Stimulated activated CD8-positive, alpha-beta memory T cell treated with anti-CD3 and anti-CD28 coated beads, Interleukin-4, amount 100 ng/mL, for 48 hours (primary cell): ENCODE data around the gene FRMD4A.
"Not testable (repeated sequence)": the region's sequence is repeated elsewhere in the genome, so short reads cannot be mapped to it uniquely, and the experiment has no call there.

Source experiments
- DNase-seq: peaks from one replicate; pipeline ENCODE4 v3.0.0-alpha.2; 2020

FRMD4A gene

DNA sequence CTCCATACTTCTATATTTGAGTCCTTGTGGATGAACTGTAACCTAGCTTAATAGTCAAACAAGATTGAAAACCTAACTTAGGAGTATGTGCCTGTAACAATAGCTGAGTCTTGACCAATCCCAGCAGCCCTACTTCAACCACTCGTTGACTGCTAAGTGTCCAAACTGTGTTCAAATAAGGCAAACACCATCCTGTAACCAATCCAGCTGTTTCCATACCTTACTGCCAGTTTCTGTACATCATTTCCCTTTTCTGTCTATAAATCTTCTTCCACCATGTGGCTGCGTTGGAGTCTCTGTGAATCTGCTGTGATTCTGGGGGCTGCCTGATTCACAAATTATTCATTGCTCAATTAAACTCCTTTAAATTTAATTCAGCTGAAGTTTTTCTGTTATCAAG lies 195.5 kb downstream of the FRMD4A start:
- DNase-seq: not testable (repeated sequence)

DNA sequence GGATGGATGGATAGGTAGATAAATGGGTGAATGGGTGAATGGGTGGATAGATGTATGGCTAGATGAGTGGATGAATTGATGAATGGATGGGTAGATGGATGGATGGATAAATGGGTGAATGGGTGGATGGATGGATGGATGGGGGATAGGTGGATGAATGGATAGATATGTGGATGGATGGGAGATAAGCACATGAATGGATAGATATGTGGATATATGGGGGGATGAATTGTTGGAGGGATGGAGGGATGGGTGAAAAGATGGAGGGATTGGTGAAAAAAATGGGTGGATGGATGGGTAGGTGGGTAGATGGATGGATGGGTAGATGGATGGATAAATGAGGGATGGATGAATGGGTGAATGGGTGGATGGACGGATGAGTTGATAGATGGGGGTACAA lies 196.4 kb downstream of the FRMD4A start:
- DNase-seq: no peak

DNA sequence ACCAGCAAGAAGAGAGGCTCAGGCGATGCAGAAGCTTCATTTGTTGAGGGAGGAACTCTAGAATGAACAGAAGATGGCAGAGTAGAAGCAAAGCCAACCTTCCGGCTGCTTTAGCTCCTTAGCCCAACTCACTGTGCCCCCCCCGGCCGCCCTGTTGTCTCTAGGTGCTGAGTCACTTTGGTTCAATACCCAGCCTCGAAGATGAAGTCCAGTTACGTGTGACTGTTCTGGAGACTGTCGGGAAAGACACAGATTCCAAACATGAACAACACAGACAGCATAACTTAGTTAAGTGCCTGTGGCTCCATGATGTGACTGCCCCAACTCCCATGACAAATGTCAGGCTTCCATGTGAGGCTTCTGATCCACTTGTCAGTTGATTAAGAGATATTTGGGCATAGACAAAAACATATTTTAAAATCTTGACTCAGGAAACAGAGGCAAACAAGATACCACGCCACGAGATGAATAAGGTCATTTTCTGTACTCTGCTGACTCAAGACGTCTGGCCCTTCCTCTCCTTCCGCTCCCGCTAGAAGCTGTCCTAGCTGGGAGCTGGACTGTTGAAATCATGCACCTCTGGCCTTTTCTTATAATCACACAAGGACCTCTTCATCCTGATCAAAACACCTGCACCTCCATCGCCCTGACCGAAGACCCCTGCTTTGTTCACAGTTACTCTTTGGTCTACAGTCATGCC lies 199.3 kb downstream of the FRMD4A start:
- no peak for DNase-seq

GRCh38 chr10:14129770-14130169 lies 201.0 kb downstream of the FRMD4A start:
- DNase-seq: no peak

GRCh38 chr10:14128519-14128918 lies 202.2 kb downstream of the FRMD4A start:
- no peak for DNase-seq

DNA sequence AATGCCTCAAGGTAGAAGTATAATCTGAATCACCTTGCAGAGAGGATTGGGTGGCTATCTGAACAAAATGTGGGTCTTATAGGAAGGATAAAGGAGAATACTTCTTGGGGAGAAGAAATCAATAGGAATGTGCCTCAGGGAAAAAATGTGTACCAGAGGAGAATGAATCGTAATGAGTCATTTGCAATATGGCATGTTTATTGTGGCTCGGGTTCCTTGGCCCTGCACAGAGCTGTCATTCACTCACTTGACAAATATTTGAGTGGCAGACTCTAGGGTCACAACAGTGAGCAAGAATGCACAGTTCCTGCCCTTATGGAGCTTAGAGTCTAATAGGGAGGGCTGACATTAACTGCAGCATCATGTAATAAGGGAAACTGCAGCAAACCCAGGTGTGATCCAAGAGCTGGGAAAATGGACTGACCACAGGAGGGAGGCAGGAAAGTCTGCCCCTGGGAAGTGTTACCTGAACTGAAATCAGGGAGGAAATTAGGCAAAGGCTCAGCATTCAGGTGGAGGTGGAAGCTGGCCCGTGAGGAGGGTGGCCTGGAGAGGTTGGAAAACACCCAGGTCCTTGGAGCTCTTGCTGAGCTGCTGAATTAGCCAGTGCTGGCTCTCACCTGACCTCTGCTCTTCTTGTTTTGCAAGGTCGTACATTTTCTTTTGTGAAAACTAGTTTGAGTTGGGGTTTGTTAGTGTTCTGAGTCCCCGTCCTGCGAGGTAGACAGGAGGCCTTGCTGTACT lies 203.9 kb downstream of the FRMD4A start:
- DNase-seq: no peak

DNA sequence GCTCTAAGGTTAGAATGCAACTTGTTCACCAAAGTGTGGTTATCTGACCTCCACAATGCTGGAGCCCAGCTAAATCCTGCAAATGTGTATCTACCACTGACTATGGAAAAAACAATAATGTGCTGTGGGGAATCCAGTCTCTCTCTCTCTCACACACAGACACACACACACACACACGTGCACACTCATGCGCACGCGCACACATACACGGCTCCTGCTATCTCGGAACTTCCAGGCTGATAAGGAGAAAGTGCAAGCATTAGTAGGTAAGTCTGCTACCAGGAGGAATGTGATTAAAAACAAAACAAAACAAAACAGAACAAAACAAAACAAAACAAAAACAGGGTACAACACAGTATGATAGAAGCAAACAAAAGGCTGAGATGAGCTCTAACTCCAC lies 205.2 kb downstream of the FRMD4A start:
- DNase-seq: no peak

- DNase-seq: no peak
Measured at GRCh38 chr10:14124941-14125340, 205.8 kb downstream of the FRMD4A start.

DNA sequence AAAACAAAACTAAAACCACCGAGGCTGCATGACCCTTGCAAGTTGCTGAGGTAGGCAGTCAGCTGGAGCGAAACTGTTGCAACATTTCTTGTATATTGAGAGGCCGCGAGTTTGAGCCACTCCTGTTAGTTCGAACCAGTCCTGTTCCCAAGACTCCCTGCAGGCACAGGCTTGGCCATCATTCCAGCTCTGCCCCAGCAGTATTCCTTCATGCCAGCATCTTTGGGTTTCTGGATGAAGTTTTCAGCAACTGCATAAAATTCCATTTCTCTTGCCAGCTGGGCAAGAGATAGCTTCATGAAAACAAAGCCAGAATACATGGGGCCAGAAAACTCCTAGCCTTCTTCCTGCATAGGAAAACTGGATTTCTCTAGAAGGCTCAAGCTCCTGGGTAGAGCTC lies 207.6 kb downstream of the FRMD4A start:
- DNase-seq: no peak

- DNase-seq: no peak
Measured at GRCh38 chr10:14120812-14121211, 209.9 kb downstream of the FRMD4A start.

GRCh38 chr10:14118953-14119352 lies 211.8 kb downstream of the FRMD4A start:
- DNase-seq: no peak

GRCh38 chr10:14116837-14117236 lies 213.9 kb downstream of the FRMD4A start:
- no peak for DNase-seq

- DNase-seq: no peak
Measured at GRCh38 chr10:14116021-14116420, 214.7 kb downstream of the FRMD4A start.

- no peak for DNase-seq
Measured at GRCh38 chr10:14114791-14115190, 215.9 kb downstream of the FRMD4A start.

GRCh38 chr10:14112056-14112455 lies 218.7 kb downstream of the FRMD4A start:
- DNase-seq: no peak

DNA sequence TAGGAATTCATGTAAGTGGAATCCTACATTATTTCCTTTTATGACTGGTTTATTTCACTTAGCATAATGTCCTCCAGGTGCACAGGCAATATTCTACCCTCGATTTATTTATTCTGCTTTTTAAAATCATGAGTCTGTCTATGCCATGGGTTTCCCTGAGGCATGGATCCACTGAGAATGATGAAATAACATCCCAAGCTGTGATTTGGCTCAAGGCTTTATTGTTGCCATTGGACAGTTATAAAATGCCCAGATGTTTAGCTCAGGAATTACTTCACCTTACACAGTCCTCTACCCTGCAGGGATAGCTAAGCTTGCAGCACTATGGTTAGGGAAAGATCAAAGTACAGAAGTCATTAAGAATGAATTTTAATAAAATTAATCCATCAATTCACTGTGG lies 219.5 kb downstream of the FRMD4A start:
- DNase-seq: no peak

- no peak for DNase-seq
Measured at GRCh38 chr10:14106828-14107227, 223.9 kb downstream of the FRMD4A start.

GRCh38 chr10:14102056-14102455 lies 228.7 kb downstream of the FRMD4A start:
- DNase-seq: no peak

- no peak for DNase-seq
Measured at GRCh38 chr10:14099885-14100284, 230.8 kb downstream of the FRMD4A start.

- DNase-seq: no peak
Measured at GRCh38 chr10:14093730-14094484, 236.8 kb downstream of the FRMD4A start.

DNA sequence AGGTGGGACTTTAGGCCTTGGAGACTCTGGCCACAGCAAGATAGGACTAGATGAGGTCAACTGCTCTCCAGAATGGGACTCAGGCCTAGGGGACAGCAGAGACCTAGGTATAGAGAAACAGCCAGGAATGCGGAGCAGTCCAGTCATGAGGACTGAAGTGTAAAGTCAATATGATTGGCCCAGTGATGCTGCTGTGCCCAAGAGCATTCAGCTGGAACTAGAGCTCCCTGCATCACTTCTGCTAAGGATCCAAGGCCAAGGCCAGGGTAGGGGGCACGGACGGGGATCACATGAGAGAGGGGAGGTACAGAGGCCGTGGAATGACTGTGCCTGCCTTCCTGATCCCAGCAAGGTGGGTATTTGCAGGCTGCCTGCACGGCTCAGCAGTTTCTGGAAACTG lies 237.9 kb downstream of the FRMD4A start:
- DNase-seq: no peak

GRCh38 chr10:14089556-14090292 lies 241.0 kb downstream of the FRMD4A start:
- DNase-seq: no peak

DNA sequence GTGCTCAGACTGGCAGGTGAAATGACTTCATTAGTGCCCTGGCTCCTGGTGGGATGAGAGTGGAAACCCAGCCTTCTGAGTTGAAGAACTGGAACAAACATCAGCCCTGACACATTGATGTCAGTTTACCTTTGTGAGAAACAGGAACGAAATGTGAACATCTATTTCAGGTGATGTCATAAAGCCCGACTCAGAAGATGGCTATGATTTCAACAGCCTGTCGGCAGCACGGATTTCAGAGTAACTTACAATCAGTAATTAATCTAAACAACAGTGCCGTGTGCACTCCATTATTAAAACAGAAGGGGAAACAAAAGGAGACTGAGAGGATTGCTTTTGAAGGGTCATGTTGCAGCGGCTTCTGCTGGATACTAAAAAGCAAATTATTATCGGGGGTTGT lies 243.2 kb downstream of the FRMD4A start:
- no peak for DNase-seq
